OCI-LY3 (cell line): Measurements from ENCODE around the gene TJP1.

Experiments used
- CTCF ChIP-seq: fragments of 200-600, 300-600 bp; sonication (generic); IDR thresholded peaks from 2 replicates; pipeline ENCODE4 v1.5.1; 2014; ENCODE audit warnings: antibody characterized with exemption, low read length, low read depth
- EZH2phosphoT487 ChIP-seq: fragments of 200-600 bp; shearing (Covaris generic); IDR thresholded peaks from 2 replicates; pipeline ENCODE4 v1.6.1; 2018; ENCODE audit warnings: antibody characterized with exemption, mixed run types, low read depth

- TF ChIP-seq CTCF (no peak), EZH2phosphoT487 (no peak)
Observed at GRCh38 chr15:29736744-29737020, 85.6 kb downstream of the TJP1 start.
